DOHH2 (cell line): ENCODE measurements around the gene SOX10.

Experiments used
- H3F3A ChIP-seq: fragments of 200-600 bp; sonication (generic), shearing (Covaris generic); 2 replicates; pipeline ENCODE4 v1.6.0; 2016; ENCODE audit warnings: antibody characterized with exemption, mild to moderate bottlenecking; ENCODE audit not compliant: control insufficient read depth, insufficient read depth
- H3K27ac ChIP-seq: fragments of 200-600 bp; sonication (generic); 2 replicates; pipeline ENCODE4 v1.5.1; 2014; ENCODE audit warnings: low read depth, mild to moderate bottlenecking, low read length, moderate library complexity
- H3K27me3 ChIP-seq: fragments of 200-600 bp; sonication (generic); 2 replicates; pipeline ENCODE4 v1.6.1; 2014; ENCODE audit warnings: mild to moderate bottlenecking, low read length, mixed read lengths; ENCODE audit not compliant: control insufficient read depth
- H3K36me3 ChIP-seq: fragments of 200-600 bp; sonication (generic); 2 replicates; pipeline ENCODE4 v1.6.1; 2014; ENCODE audit warnings: mild to moderate bottlenecking, low read length, moderate library complexity, mixed read lengths; ENCODE audit not compliant: control insufficient read depth
- H3K4me1 ChIP-seq: fragments of 200-600 bp; sonication (generic); 2 replicates; pipeline ENCODE4 v1.6.1; 2014; ENCODE audit warnings: mild to moderate bottlenecking, low read length, mixed read lengths; ENCODE audit not compliant: control insufficient read depth
- H3K4me2 ChIP-seq: fragments of 200-600 bp; sonication (generic); 2 replicates; pipeline ENCODE4 v1.6.0; 2014; ENCODE audit warnings: mild to moderate bottlenecking, low read length, moderate library complexity
- H3K4me3 ChIP-seq: fragments of 200-600 bp; sonication (generic); 2 replicates; pipeline ENCODE4 v1.5.1; 2014; ENCODE audit warnings: mild to moderate bottlenecking, low read length, mixed read lengths
- H3K79me2 ChIP-seq: fragments of 200-600 bp; sonication (generic); 2 replicates; pipeline ENCODE4 v1.6.1; 2014; ENCODE audit warnings: mild to moderate bottlenecking, low read length, mixed read lengths; ENCODE audit not compliant: control insufficient read depth
- H3K9me2 ChIP-seq: fragments of 200-600 bp; sonication (generic); replicated peaks from 2 replicates; pipeline ENCODE4 v1.6.1; 2014; ENCODE audit warnings: mild to moderate bottlenecking, low read length, mixed read lengths; ENCODE audit not compliant: control insufficient read depth
- H3K9me3 ChIP-seq: fragments of 200-600 bp; sonication (generic); 2 replicates; pipeline ENCODE4 v1.6.1; 2014; ENCODE audit warnings: antibody characterized with exemption, low read length, mixed read lengths; ENCODE audit not compliant: control insufficient read depth, insufficient read depth
- H4K20me1 ChIP-seq: fragments of 200-600 bp; sonication (generic); 2 replicates; pipeline ENCODE4 v1.6.0; 2014; ENCODE audit warnings: low read depth, mild to moderate bottlenecking, antibody characterized with exemption, low read length, moderate library complexity; ENCODE audit not compliant: control insufficient read depth, insufficient read depth
- EZH2phosphoT487 ChIP-seq: fragments of 200-600 bp; sonication (generic); IDR thresholded peaks from 2 replicates; pipeline ENCODE4 v1.6.1; 2017; ENCODE audit warnings: borderline replicate concordance, mild to moderate bottlenecking, antibody characterized with exemption, low read length, moderate library complexity, mixed read lengths
- TF ChIP-seq, protein P1 (sequence below): fragments of 200-600 bp; sonication (generic); IDR thresholded peaks from one replicate; pipeline ENCODE4 v1.5.1; 2014; ENCODE audit warnings: antibody characterized with exemption, mild to moderate bottlenecking, low read depth, low read length; ENCODE audit not compliant: poor library complexity, severe bottlenecking

SOX10 gene

DNA sequence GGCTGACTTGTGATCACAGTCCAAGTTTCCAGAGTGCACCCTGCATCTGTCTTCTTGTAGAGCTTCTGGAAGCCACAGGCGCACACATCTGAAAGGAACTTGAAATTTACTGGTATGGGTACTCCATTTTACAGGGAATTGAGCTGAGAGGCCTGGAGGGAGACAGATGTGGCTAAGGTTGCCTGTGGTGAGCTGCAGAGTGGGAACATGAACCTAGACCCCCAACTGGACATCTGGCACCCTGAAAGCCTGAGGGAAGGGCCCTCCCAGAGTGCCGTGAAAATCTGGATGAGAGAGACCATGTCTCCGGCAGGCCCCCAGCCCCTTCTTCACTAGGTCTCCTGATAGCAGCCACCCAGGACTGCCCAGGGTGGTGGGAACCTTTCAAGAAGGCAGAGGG lies 22.6 kb upstream of the SOX10 start:
- TF ChIP-seq EZH2phosphoT487: no peak
- TF ChIP-seq, protein P1, sequence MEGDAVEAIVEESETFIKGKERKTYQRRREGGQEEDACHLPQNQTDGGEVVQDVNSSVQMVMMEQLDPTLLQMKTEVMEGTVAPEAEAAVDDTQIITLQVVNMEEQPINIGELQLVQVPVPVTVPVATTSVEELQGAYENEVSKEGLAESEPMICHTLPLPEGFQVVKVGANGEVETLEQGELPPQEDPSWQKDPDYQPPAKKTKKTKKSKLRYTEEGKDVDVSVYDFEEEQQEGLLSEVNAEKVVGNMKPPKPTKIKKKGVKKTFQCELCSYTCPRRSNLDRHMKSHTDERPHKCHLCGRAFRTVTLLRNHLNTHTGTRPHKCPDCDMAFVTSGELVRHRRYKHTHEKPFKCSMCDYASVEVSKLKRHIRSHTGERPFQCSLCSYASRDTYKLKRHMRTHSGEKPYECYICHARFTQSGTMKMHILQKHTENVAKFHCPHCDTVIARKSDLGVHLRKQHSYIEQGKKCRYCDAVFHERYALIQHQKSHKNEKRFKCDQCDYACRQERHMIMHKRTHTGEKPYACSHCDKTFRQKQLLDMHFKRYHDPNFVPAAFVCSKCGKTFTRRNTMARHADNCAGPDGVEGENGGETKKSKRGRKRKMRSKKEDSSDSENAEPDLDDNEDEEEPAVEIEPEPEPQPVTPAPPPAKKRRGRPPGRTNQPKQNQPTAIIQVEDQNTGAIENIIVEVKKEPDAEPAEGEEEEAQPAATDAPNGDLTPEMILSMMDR: no peak
- Histone ChIP-seq H3K79me2 (no peaks in the 10 kb centered on the region), H3K9me3 (no peaks in the 10 kb centered on the region), H4K20me1 (no peaks in the 10 kb centered on the region), H3K9me2 (no peaks in the 10 kb centered on the region), H3F3A (no peaks in the 10 kb centered on the region), H3K4me1 (no peaks in the 10 kb centered on the region), H3K27me3 (0 out of 2 replicates have a peak, but pooled peaks cover 2% of the 10 kb centered on the region), H3K36me3 (no peaks in the 10 kb centered on the region), H3K27ac (no peak overlapping the region), H3K4me3 (no peak overlapping the region), H3K4me2 (no peak overlapping the region)

DNA sequence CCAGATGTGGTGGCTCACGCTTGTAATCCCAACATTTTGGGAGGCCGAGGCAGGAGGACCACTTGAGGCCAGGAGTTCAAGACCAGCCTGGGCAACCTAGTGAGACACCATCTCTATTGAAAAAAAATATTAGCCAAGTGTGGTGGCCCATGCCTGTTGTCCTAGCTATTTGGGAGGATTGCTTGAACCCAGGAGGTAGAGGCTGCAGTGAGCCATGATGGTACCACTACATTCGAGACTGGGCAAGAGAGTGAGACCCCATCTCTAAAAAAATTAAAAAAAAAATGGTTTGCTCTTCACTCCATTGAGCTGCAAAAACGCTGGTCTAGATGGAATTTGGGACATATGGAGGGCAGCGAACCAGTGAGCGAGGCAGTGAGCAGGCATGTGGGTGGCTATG lies 21.6 kb upstream of the SOX10 start:
- Histone ChIP-seq H3K4me3 (no peak overlapping the region), H3F3A (no peaks in the 10 kb centered on the region), H4K20me1 (no peaks in the 10 kb centered on the region), H3K27ac (no peak overlapping the region), H3K27me3 (no peaks in the 10 kb centered on the region), H3K4me2 (no peak overlapping the region), H3K4me1 (no peaks in the 10 kb centered on the region), H3K79me2 (no peaks in the 10 kb centered on the region), H3K9me3 (no peaks in the 10 kb centered on the region), H3K36me3 (no peaks in the 10 kb centered on the region), H3K9me2 (no peaks in the 10 kb centered on the region)
- TF ChIP-seq, protein P1: no peak
- no peak for TF ChIP-seq EZH2phosphoT487

DNA sequence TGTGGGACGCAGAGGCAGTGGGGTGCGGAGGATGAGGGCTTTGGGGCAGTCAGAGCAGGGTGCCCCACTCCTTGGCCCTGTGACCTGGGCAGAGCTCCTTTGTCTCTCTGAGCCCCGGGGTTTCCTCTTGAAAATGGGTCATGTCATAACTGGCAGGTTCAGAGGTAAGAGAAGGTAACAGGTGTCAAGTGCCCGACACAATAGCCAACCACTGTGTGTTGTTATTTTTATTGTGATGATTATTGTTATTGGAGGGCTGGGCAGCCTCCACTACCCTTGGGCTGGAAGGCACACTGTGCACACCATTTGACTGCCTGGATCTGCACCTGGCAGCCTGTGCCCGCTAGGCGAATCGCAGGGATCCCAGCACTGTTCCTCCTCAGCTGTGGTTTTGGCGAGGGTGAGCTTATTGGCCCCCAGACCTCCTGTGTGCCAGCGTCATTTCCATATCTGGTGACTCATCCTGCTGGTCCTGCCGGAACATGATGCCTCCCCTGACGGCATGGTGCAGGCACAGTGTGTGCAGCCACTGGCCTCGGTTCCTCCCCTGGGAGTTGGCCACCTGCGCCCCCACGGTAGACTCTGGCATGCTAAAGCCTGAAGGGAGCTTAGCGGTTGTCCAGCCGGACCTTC lies 15.4 kb upstream of the SOX10 start:
- peaks cover 7% of the 10 kb centered on the region; the same call in 1 of the 2 replicates for H3K27me3 ChIP-seq
- no peaks in the 10 kb centered on the region for H3K36me3 ChIP-seq
- no peaks in the 10 kb centered on the region for H3K79me2 ChIP-seq
- H3K9me2 ChIP-seq: no peaks in the 10 kb centered on the region
- H3K9me3 ChIP-seq: no peaks in the 10 kb centered on the region
- H4K20me1 ChIP-seq: no peaks in the 10 kb centered on the region
- H3K4me3 ChIP-seq: no peak overlapping the region
- no peak overlapping the region for H3K4me2 ChIP-seq
- no peaks in the 10 kb centered on the region for H3F3A ChIP-seq
- peaks cover 7% of the 10 kb centered on the region for H3K4me1 ChIP-seq
- H3K27ac ChIP-seq: no peak overlapping the region
- no peak for TF ChIP-seq EZH2phosphoT487
- TF ChIP-seq, protein P1: no peak

DNA sequence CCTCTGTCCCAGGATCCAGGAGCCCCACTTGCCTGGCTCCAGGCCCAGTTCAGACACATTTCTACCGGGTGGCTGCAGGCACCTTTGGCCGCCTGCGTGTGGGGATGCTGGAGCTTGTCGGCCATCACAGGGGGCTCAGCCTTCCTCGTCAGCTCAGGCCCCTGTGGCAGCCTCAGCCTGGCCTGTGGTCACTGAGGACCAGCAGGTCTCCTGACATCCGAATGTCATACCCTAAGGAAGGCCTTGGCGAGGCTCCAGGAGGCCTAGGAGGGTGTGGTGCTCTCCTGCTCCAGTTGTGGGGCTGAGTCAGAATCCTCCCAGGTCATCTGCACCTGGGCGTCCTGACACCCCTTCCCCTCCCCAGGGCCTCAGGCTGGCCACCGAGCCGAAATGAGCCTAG lies 14.9 kb upstream of the SOX10 start:
- Histone ChIP-seq H3K4me2 (no peak overlapping the region), H3K36me3 (no peaks in the 10 kb centered on the region), H3K79me2 (no peaks in the 10 kb centered on the region), H3K4me1 (peaks cover 7% of the 10 kb centered on the region), H4K20me1 (no peaks in the 10 kb centered on the region), H3F3A (no peaks in the 10 kb centered on the region), H3K9me3 (no peaks in the 10 kb centered on the region), H3K9me2 (no peaks in the 10 kb centered on the region), H3K4me3 (no peak overlapping the region), H3K27me3 (peaks cover 7% of the 10 kb centered on the region; the same call in 1 of the 2 replicates), H3K27ac (no peak overlapping the region)
- no peak for TF ChIP-seq EZH2phosphoT487
- TF ChIP-seq, protein P1: no peak
